DMS153 treated with DMSO at 0.1 percent for 48 hours (cell line): Measurements from ENCODE around the gene CALR.
A peak's percentile ranks its signal among the peaks of the same experiment; 100 is the strongest.
"Not testable (repeated sequence)": the region's sequence is repeated elsewhere in the genome, so short reads cannot be mapped to it uniquely, and the experiment has no call there.

Source experiments
- DNase-seq: peaks from one replicate; lab custom pipeline; 2025; ENCODE audit not compliant: unreplicated experiment; lab: John Stamatoyannopoulos, UW

Gene CALR

GRCh38 chr19:12937927-12938778 is at the start of gene CALR:
TSS of gene CALR (plus strand) at chr19:12938609. CDS start at chr19:12938680, 71 bp downstream.
- peak; percentile 97 for DNase-seq

GRCh38 chr19:12890299-12890786 is 48.1 kb upstream of the CALR start:
- not testable (repeated sequence) for DNase-seq

- DNase-seq, result peak; percentile 97
Measured at GRCh38 chr19:12890787-12891552, 47.4 kb upstream of the CALR start, which contains the start of gene GCDH. TSS of gene GCDH (plus strand) at chr19:12891160. CDS start at chr19:12891305, 145 bp downstream.

- no peak for DNase-seq
Measured at GRCh38 chr19:12891553-12892021, 46.8 kb upstream of the CALR start.

GRCh38 chr19:12893582-12893981 is 44.8 kb upstream of the CALR start:
- no peak for DNase-seq

- no peak for DNase-seq
Measured at GRCh38 chr19:12896460-12896859, 41.9 kb upstream of the CALR start.

GRCh38 chr19:12899891-12900518 is 38.4 kb upstream of the CALR start:
- DNase-seq, result no peak

GRCh38 chr19:12907166-12907565 is 31.2 kb upstream of the CALR start:
- DNase-seq, result no peak

GRCh38 chr19:12912571-12912970 is 25.8 kb upstream of the CALR start:
- peak; percentile 88 for DNase-seq

GRCh38 chr19:12913011-12913561 is 25.3 kb upstream of the CALR start:
- DNase-seq, result peak; percentile 95

GRCh38 chr19:12913851-12914690 is 24.3 kb upstream of the CALR start:
- peak; percentile 42 for DNase-seq

GRCh38 chr19:12915860-12916259 is 22.5 kb upstream of the CALR start:
- not testable (repeated sequence) for DNase-seq

GRCh38 chr19:12918253-12918652 is 20.2 kb upstream of the CALR start:
- DNase-seq, result no peak

GRCh38 chr19:12921047-12921446 is 17.4 kb upstream of the CALR start:
- no peak for DNase-seq

GRCh38 chr19:12922959-12923358 is 15.4 kb upstream of the CALR start:
- DNase-seq, result no peak

- DNase-seq, result no peak
Measured at GRCh38 chr19:12924621-12925310, 13.6 kb upstream of the CALR start.

GRCh38 chr19:12930002-12930645 is 8.3 kb upstream of the CALR start:
- no peak for DNase-seq

GRCh38 chr19:12932392-12933286 is 5.8 kb upstream of the CALR start:
- DNase-seq, result no peak
